ENCODE measurements around the gene TTLL12.
A peak's percentile ranks its signal among the peaks of the same experiment; 100 is the strongest.

Gene TTLL12

GRCh38 chr22:43186272-43187170 lies at the start of gene TTLL12:
Gene TTLL12 (minus strand): TSS chr22:43187134. CDS start chr22:43187069, 65 bp downstream.
- no peak for TF ChIP-seq CTCF (IDR thresholded peaks at IDR 0.05; ENCODE audit: low read depth, low read length)
- no peak for TF ChIP-seq EZH2phosphoT487 (IDR thresholded peaks at IDR 0.05; ENCODE audit: low read depth)
- H3K27me3 ChIP-seq (ENCODE audit: low read depth, low read length) = no peaks in the 10 kb centered on the region
- H3K9me3 ChIP-seq (ENCODE audit: insufficient read depth, low read length) = no peaks in the 10 kb centered on the region
- peak within 1 kb of the TSS; percentile 93 for H3K9ac ChIP-seq (ENCODE audit: low read length)
- peak within 1 kb of the TSS; percentile 95 for H3K4me3 ChIP-seq (ENCODE audit: low read length)
- H3K36me3 ChIP-seq (replicated peaks; ENCODE audit: low read depth, low read length) = peaks cover 12% of the 10 kb centered on the region
- peak within 1 kb of the TSS; percentile 94 for H2AFZ ChIP-seq (ENCODE audit: low read depth, low read length)
- H3K4me1 ChIP-seq (ENCODE audit: low read length) = peaks cover 10% of the 10 kb centered on the region
- peak within 1 kb of the TSS; percentile 91 for H3K4me2 ChIP-seq (ENCODE audit: low read length)
- no peaks in the 10 kb centered on the region for H4K20me1 ChIP-seq (ENCODE audit: insufficient read depth, low read length)
- H3K79me2 ChIP-seq (ENCODE audit: low read length) = peaks cover 45% of the 10 kb centered on the region
- peak within 1 kb of the TSS; percentile 82 for H3K27ac ChIP-seq (ENCODE audit: low read length)

DNA sequence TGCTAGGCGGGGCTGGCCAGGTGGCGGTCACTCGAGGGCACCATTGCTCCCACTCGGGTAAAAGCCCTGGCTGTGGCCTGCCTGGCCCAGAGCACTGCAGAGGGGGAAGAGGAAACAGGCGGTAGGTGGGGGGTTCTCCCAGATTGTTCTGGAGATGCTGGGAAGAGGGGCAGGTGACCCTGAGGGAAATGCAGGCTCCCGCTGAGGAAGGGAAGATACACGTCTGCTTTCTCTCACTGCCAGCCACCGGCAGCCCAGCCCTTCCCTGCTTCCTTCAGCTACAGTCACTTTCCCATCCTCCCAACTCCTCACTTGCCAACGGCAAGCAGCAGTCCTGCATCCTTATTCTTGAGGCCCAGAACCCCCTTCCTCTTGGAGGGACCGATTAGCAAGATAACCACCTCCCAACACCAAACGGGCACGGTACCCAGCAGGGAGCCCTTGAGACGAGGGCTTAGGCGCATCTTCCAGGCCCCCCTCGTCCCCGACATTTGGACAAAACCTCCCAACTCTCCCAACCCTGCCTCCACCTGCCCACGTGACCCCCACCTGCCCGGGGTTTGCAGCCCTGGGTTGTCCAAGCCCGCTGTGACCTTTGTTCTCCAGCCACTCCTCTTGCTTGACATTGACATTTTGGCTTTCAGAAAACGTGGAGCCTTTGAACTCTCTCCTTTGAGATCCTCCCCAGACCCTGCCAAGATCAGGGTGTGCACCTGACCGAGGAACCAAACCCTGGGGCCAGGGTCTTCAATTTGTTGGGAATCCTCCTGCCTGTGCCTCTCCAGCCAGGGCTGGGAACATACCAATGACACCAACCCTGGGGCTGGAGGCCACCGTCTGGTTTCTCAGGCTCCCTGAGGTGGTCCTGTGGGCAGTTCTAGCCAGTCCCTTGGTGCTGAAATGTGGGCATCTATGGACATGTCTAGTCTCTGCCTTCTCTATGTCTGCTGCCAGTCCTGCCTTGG lies 48.8 kb upstream of the TTLL12 start:
- H3K9me3 ChIP-seq (ENCODE audit: insufficient read depth, low read length) = no peaks in the 10 kb centered on the region
- H3K36me3 ChIP-seq (replicated peaks; ENCODE audit: low read depth, low read length) = no peaks in the 10 kb centered on the region
- no peaks in the 10 kb centered on the region for H4K20me1 ChIP-seq (ENCODE audit: insufficient read depth, low read length)
- TF ChIP-seq EZH2phosphoT487 (IDR thresholded peaks at IDR 0.05; ENCODE audit: low read depth) (no peak), CTCF (IDR thresholded peaks at IDR 0.05; ENCODE audit: low read depth, low read length) (no peak)
- no peaks in the 10 kb centered on the region for H3K79me2 ChIP-seq (ENCODE audit: low read length)
- H3K9ac ChIP-seq (ENCODE audit: low read length) = no peak overlapping the region
- H3K4me1 ChIP-seq (ENCODE audit: low read length) = no peaks in the 10 kb centered on the region
- no peak overlapping the region for H3K27ac ChIP-seq (ENCODE audit: low read length)
- H3K4me2 ChIP-seq (ENCODE audit: low read length) = no peak overlapping the region
- no peak overlapping the region for H3K4me3 ChIP-seq (ENCODE audit: low read length)
- H2AFZ ChIP-seq (ENCODE audit: low read depth, low read length) = no peak overlapping the region
- H3K27me3 ChIP-seq (ENCODE audit: low read depth, low read length) = peaks cover 28% of the 10 kb centered on the region

GRCh38 chr22:43234264-43234988 lies 47.5 kb upstream of the TTLL12 start:
- H3K4me1 ChIP-seq (ENCODE audit: low read length) = no peaks in the 10 kb centered on the region
- no peaks in the 10 kb centered on the region for H3K9me3 ChIP-seq (ENCODE audit: insufficient read depth, low read length)
- no peak overlapping the region for H3K4me3 ChIP-seq (ENCODE audit: low read length)
- H4K20me1 ChIP-seq (ENCODE audit: insufficient read depth, low read length) = no peaks in the 10 kb centered on the region
- no peaks in the 10 kb centered on the region for H3K79me2 ChIP-seq (ENCODE audit: low read length)
- peaks cover 18% of the 10 kb centered on the region for H3K27me3 ChIP-seq (ENCODE audit: low read depth, low read length)
- H2AFZ ChIP-seq (ENCODE audit: low read depth, low read length) = no peak overlapping the region
- no peaks in the 10 kb centered on the region for H3K36me3 ChIP-seq (replicated peaks; ENCODE audit: low read depth, low read length)
- H3K27ac ChIP-seq (ENCODE audit: low read length) = no peak overlapping the region
- no peak for TF ChIP-seq EZH2phosphoT487 (IDR thresholded peaks at IDR 0.05; ENCODE audit: low read depth)
- TF ChIP-seq CTCF (IDR thresholded peaks at IDR 0.05; ENCODE audit: low read depth, low read length) = no peak
- no peak overlapping the region for H3K4me2 ChIP-seq (ENCODE audit: low read length)
- no peak overlapping the region for H3K9ac ChIP-seq (ENCODE audit: low read length)
